ENCODE data around the gene LRBA. TPM values are rescaled to one million over a fixed set of nuclear protein-coding genes. Genes with fewer than 3 reads are reported as not detected.

LRBA gene
- polyA plus RNA-seq, 1 experiment = 23.4 TPM

DNA sequence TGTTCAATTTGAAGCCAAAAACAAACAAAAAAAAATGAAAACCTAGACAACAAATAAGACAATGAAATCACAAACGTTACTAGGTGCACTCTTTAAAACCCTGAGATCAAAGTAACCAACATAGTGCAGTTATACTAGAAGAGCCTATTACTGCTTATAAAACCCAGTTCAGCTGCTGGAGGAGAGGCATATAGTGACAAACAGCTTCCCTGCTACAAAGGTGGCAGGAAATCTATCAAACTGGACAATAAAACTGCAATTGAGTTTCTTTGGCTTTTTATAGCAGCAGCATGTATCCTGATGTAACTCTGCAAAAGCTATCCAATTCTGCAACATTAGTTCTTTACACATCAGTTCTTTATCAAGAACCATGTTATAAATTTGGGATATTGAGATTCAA lies 155.6 kb downstream of the LRBA start:
- Histone ChIP-seq H3K4me3 (ENCODE audit: low read depth, low read length) (no peak overlapping the region), H3K9me3 (ENCODE audit: control insufficient read depth, insufficient read depth, low read length) (no peaks in the 10 kb centered on the region), H3K27ac (ENCODE audit: low read depth, low read length) (no peak overlapping the region), H3K27me3 (ENCODE audit: control insufficient read depth, insufficient read depth, low read length) (no peaks in the 10 kb centered on the region)
- no peak for DNase-seq (ENCODE audit: low read depth, low spot score)
- TF ChIP-seq, protein P1, sequence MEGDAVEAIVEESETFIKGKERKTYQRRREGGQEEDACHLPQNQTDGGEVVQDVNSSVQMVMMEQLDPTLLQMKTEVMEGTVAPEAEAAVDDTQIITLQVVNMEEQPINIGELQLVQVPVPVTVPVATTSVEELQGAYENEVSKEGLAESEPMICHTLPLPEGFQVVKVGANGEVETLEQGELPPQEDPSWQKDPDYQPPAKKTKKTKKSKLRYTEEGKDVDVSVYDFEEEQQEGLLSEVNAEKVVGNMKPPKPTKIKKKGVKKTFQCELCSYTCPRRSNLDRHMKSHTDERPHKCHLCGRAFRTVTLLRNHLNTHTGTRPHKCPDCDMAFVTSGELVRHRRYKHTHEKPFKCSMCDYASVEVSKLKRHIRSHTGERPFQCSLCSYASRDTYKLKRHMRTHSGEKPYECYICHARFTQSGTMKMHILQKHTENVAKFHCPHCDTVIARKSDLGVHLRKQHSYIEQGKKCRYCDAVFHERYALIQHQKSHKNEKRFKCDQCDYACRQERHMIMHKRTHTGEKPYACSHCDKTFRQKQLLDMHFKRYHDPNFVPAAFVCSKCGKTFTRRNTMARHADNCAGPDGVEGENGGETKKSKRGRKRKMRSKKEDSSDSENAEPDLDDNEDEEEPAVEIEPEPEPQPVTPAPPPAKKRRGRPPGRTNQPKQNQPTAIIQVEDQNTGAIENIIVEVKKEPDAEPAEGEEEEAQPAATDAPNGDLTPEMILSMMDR (IDR thresholded peaks at IDR 0.05; ENCODE audit: low read depth, low read length) = no peak
- ChIA-PET POLR2A (no interaction called here), CTCF (no interaction called here)

GRCh38 chr4:150855981-150856510 lies 159.0 kb downstream of the LRBA start:
- POLR2A ChIA-PET = no interaction called here

GRCh38 chr4:150854600-150854999 lies 160.5 kb downstream of the LRBA start:
- H3K9me3 ChIP-seq (ENCODE audit: control insufficient read depth, insufficient read depth, low read length) = no peaks in the 10 kb centered on the region
- TF ChIP-seq, protein P1 (IDR thresholded peaks at IDR 0.05; ENCODE audit: low read depth, low read length) = no peak
- no peak overlapping the region for H3K27ac ChIP-seq (ENCODE audit: low read depth, low read length)
- POLR2A ChIA-PET = no interaction called here
- no peak for DNase-seq (ENCODE audit: low read depth, low spot score)
- H3K27me3 ChIP-seq (ENCODE audit: control insufficient read depth, insufficient read depth, low read length) = no peaks in the 10 kb centered on the region
- no peak overlapping the region for H3K4me3 ChIP-seq (ENCODE audit: low read depth, low read length)
- CTCF ChIA-PET = interaction anchor here (4.8 kb wide), 1 partner anchor 12 kb away, joined by 43 read pairs; no protein-coding TSS in a partner anchor

More at GRCh38 chr4:150855981-150856510, 159.0 kb downstream of the LRBA start:
- H3K9me3 ChIP-seq (ENCODE audit: control insufficient read depth, insufficient read depth, low read length) = no peaks in the 10 kb centered on the region
- CTCF ChIA-PET = interaction anchor here (4.8 kb wide), 1 partner anchor 11 kb away, joined by 43 read pairs; no protein-coding TSS in a partner anchor
- H3K27me3 ChIP-seq (ENCODE audit: control insufficient read depth, insufficient read depth, low read length) = no peaks in the 10 kb centered on the region
- TF ChIP-seq, protein P1 (IDR thresholded peaks at IDR 0.05; ENCODE audit: low read depth, low read length) = no peak
- no peak overlapping the region for H3K4me3 ChIP-seq (ENCODE audit: low read depth, low read length)
- no peak overlapping the region for H3K27ac ChIP-seq (ENCODE audit: low read depth, low read length)
- no peak for DNase-seq (ENCODE audit: low read depth, low spot score)

DNA sequence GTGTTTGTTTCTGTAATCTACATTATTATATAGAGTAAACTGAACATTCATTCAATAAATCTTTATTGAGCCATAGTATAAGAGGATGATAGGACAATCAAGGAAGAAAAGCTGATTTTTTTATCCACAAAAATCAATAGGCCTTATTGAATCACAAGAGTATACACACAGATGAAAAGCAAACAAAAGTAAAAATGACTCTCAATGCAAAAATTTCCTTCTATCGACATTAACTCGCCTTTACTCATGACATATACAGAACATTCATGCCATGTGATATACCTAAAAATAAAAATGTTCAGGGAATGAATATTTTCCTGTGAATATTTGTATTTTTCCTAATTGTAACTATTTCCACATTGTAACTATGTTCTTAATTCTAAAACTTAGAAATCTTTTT lies 161.2 kb downstream of the LRBA start:
- TF ChIP-seq, protein P1 (IDR thresholded peaks at IDR 0.05; ENCODE audit: low read depth, low read length) = no peak
- Histone ChIP-seq H3K9me3 (ENCODE audit: control insufficient read depth, insufficient read depth, low read length) (no peaks in the 10 kb centered on the region), H3K4me3 (ENCODE audit: low read depth, low read length) (no peak overlapping the region), H3K27ac (ENCODE audit: low read depth, low read length) (no peak overlapping the region), H3K27me3 (ENCODE audit: control insufficient read depth, insufficient read depth, low read length) (no peaks in the 10 kb centered on the region)
- CTCF ChIA-PET = interaction anchor here (4.8 kb wide), 1 partner anchor 13 kb away, joined by 43 read pairs; no protein-coding TSS in a partner anchor
- POLR2A ChIA-PET = no interaction called here
- no peak for DNase-seq (ENCODE audit: low read depth, low spot score)

- H3K27ac ChIP-seq (ENCODE audit: low read depth, low read length) = no peak overlapping the region
- ChIA-PET CTCF (interaction anchor here (0.8 kb wide), 1 partner anchor 15 kb away, joined by 5 read pairs; no protein-coding TSS in a partner anchor), POLR2A (no interaction called here)
- H3K4me3 ChIP-seq (ENCODE audit: low read depth, low read length) = no peak overlapping the region
- TF ChIP-seq, protein P1 (IDR thresholded peaks at IDR 0.05; ENCODE audit: low read depth, low read length) = no peak
- no peak for DNase-seq (ENCODE audit: low read depth, low spot score)
- H3K9me3 ChIP-seq (ENCODE audit: control insufficient read depth, insufficient read depth, low read length) = no peaks in the 10 kb centered on the region
- H3K27me3 ChIP-seq (ENCODE audit: control insufficient read depth, insufficient read depth, low read length) = no peaks in the 10 kb centered on the region
Observed at GRCh38 chr4:150852216-150852615, 162.9 kb downstream of the LRBA start.

Measured in AG04450 (cell line).